Activated naive CD4-positive, alpha-beta T cell treated with anti-CD3 and anti-CD28 coated beads, Interleukin-2, amount 50 U/mL, for 72 hours (primary cell): ENCODE data around the gene APCDD1L. TPM values are rescaled to one million over a fixed set of nuclear protein-coding genes. Genes with fewer than 3 reads are reported as not detected.

Source experiments
- ATAC-seq, 2 donors: fragments of 150-1000 bp; cut with Tn5 transposase; 2 replicates each; pipeline ENCODE4 v1.10.0; 2021; ENCODE audit warnings: mild to moderate bottlenecking in 2 of 2, moderate library complexity in 2 of 2
- DNase-seq, 2 donors: peaks; one replicate each; pipeline ENCODE4 v3.0.0; 2021 to 2022; ENCODE audit warnings: low spot score in 2 of 2
- H3K27ac Mint-ChIP-seq, 2 donors: one replicate each; pipeline ENCODE4 v1.8.0; 2022; ENCODE audit warnings: mild to moderate bottlenecking in 2 of 2, mixed read lengths in 2 of 2
- H3K36me3 Mint-ChIP-seq, 2 donors: one replicate each; pipeline ENCODE4 v1.8.0; 2022; ENCODE audit warnings: mixed read lengths in 2 of 2
- H3K9me3 Mint-ChIP-seq, 2 donors: one replicate each; pipeline ENCODE4 v1.8.0; 2022; ENCODE audit warnings: mixed read lengths in 2 of 2
- total RNA-seq, 2 donors: library from RNA; stranded (reverse); gene quantifications; one replicate each; pipeline ENCODE4 v1.2.3, GENCODE V29; 2022

The APCDD1L gene
- total RNA-seq, 2 donors from 2014 or later, result not detected

GRCh38 chr20:58482416-58482815 lies 32.8 kb downstream of the APCDD1L start:
- ATAC-seq (no peak), DNase-seq (no peak)
- Mint-ChIP-seq H3K27ac (no peak overlapping the region), H3K9me3 (peaks cover 6 to 11% of the 10 kb centered on the region in 2 donors), H3K36me3 (peaks cover 13% of the 10 kb centered on the region in 2 donors)

DNA sequence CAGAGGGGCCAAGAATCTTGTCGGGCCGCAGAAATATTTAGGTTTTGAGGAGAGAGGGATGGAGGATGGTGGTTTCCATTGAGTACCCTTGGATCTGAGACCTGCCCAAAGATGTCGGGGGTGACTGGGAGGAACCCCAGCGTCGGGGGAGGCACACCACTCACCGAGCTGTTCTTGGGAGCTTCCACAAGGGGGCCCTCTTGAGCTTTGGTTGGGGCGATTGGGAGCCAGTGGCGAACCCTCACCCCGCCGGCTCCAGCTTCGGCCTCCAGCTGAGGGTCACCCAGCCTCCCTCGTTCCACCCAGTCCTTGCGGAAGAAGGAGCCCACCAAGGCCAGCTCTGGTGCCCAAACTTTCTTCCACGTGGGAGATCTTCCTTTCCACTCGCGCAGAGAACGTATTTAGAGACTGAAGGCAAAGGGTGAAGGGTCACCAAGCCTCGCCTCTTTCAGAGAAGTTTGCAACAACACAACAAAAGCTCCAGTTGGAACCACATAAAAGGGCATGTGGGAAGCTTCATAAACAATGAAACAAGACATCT lies 33.6 kb downstream of the APCDD1L start:
- H3K36me3 Mint-ChIP-seq, result peaks cover 11 to 13% of the 10 kb centered on the region in 2 donors
- H3K27ac Mint-ChIP-seq, result no peak overlapping the region
- H3K9me3 Mint-ChIP-seq, result peaks cover 6 to 11% of the 10 kb centered on the region in 2 donors
- ATAC-seq, result peak; percentile 78 to 80
- DNase-seq, result peak; percentile 62 to 82

DNA sequence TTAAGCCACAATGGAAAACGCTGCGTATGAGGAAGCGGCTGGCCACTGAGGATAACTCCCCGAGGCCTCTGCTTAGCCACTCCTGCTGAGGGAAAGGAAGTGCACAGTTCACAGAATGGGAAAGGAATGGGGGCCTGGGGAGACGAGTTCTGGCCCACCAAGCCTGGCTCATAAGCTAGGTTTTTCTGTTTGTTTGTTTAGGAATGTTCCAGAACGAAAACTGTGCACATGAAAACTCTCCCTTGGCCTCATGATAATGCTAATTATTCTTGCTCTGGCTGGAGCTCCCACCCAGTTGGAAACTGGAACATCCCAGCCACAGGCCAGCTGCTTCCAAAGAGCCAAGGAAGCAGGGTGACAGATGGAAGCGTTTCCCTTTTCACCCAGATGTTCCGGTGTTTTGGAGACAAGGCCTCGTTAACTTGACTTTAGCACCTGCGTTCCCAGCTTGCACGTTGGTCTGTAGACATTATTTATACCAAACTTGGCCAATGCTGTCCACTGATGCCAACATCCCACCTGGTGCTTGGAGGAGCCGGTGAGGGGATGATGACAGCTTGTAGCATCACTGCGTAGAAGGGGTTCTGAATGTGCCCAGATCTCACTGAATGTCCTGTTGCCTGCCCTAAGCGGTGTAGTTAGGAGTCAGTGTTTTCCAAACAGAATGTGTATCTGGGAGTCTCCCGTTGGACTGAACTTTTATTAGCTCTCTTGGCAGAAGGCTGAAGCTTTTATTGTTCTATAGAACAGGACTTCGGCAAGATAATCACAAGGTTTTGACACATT lies 34.5 kb downstream of the APCDD1L start:
- ATAC-seq (no peak), DNase-seq (no peak)
- H3K27ac Mint-ChIP-seq, result no peak overlapping the region

DNA sequence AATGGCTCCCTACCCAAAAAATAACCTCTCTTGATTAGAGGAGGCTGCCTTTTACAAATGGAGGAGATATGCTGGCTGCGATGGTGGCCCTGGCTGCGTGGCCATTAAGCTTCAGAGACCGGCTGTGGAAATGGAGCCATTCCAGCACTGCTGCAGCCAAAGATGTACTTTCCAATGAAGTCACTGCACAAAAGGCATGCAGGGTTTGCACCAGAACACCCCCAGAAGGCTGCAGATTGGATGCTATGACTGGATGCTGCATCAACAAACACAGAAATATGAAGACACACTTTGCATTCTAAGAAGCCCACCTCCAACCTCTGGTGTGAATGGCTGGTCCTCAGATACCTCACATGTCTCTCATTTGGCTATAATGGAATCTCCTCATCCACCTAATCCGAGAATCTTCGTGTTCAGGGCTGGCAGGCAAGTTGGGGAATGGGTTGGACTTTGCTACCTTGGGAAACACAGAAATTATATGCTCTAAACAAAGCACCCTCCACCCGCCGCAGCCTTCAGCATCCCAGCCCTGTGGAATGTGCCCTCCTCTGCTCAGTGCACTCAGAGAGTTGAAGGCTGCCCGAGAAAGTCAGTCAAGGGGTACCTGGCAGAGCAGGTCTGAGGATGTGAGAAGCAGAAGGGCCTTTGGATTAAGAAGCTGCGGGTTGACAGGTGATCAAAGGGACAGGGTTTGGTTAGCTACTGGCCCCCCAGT lies 35.3 kb downstream of the APCDD1L start:
- DNase-seq (no peak), ATAC-seq (no peak)
- Mint-ChIP-seq H3K27ac (no peak overlapping the region), H3K36me3 (no peaks in the 10 kb centered on the region), H3K9me3 (no peaks in the 10 kb centered on the region)

More for the DNA sequence above, 34.5 kb downstream of the APCDD1L start:
- Mint-ChIP-seq H3K9me3 (peaks cover 0 to 3% of the 10 kb centered on the region in 2 donors), H3K36me3 (peaks cover 3 to 4% of the 10 kb centered on the region in 2 donors)

GRCh38 chr20:58478141-58478805 lies 36.9 kb downstream of the APCDD1L start:
- Mint-ChIP-seq H3K36me3 (no peaks in the 10 kb centered on the region), H3K9me3 (no peaks in the 10 kb centered on the region), H3K27ac (no peak overlapping the region)
- ATAC-seq (no peak), DNase-seq (no peak)

DNA sequence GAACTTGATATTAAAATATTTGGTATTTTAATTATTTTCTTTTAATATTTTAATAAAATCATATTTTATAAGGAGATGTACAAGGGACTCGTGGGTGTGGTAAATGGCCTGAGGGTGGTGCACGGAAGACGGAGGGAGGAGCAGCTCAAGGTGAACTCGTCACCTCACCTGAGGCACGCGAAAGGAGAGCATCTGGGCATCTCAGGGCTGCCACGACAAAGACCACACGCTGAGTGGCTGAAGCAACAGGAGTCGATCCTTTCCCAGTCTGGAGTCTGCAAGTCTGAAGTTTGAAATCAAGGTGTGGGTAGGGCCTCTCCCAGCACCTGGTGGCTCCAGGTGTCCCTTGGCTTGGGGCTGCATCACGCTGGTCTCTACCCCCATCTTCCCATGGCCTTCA lies 39.7 kb downstream of the APCDD1L start:
- no peaks in the 10 kb centered on the region for H3K9me3 Mint-ChIP-seq

DNA sequence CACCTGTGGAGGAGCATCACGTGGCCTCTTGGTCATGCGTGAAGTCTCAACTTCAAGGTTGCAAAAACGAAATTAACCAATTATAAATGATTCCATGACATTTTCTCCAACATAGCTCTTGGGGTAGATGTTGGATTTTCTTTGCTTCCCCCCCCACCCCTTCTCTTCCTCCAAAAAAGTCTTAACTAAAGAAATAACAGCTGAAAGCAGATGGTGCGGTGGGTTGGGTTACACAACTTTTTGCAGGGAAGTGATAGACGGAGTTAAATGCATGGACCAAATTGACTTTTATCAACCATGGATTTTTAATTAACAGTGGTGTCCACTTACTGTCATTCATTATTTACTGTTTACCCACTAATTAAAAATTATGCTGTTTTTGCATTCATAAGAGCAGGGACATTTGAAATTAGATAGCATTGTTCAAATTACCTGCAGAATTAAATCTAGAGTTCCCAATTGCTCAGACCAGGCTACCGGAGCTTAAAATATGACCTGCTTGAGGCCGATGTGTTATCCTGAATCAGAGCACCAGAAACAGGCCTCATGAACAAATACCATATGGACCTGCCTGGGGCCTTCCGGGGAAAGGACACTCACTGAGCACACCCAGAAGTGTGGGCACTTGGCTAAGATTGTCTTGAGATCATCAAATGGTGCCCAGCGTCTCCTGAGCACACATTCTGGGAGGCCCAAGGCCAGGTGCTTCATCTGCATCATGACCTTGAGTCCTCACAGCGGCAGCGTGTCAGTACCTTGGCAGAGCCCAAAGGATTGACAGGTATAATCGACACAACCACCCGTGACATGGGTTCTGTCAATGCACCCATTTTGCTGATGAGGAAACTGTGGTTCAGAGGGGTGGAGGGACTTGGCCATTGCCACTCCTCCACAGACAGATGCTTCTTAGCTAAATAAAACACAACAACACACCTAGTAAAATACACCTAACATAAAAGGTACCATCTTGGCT lies 41.5 kb downstream of the APCDD1L start:
- ATAC-seq (no peak), DNase-seq (no peak)
- H3K27ac Mint-ChIP-seq, result no peak overlapping the region
- H3K9me3 Mint-ChIP-seq, result no peaks in the 10 kb centered on the region
- H3K36me3 Mint-ChIP-seq, result no peaks in the 10 kb centered on the region

More for the DNA sequence above, 39.7 kb downstream of the APCDD1L start:
- Mint-ChIP-seq H3K36me3 (no peaks in the 10 kb centered on the region), H3K27ac (no peak overlapping the region)
- DNase-seq (no peak), ATAC-seq (no peak)

- DNase-seq (no peak), ATAC-seq (no peak)
- Mint-ChIP-seq H3K27ac (peak overlapping the region in 1 of 2 donors; percentile 3), H3K36me3 (no peaks in the 10 kb centered on the region), H3K9me3 (no peaks in the 10 kb centered on the region)
Measured at GRCh38 chr20:58472273-58473018, 42.8 kb downstream of the APCDD1L start.

DNA sequence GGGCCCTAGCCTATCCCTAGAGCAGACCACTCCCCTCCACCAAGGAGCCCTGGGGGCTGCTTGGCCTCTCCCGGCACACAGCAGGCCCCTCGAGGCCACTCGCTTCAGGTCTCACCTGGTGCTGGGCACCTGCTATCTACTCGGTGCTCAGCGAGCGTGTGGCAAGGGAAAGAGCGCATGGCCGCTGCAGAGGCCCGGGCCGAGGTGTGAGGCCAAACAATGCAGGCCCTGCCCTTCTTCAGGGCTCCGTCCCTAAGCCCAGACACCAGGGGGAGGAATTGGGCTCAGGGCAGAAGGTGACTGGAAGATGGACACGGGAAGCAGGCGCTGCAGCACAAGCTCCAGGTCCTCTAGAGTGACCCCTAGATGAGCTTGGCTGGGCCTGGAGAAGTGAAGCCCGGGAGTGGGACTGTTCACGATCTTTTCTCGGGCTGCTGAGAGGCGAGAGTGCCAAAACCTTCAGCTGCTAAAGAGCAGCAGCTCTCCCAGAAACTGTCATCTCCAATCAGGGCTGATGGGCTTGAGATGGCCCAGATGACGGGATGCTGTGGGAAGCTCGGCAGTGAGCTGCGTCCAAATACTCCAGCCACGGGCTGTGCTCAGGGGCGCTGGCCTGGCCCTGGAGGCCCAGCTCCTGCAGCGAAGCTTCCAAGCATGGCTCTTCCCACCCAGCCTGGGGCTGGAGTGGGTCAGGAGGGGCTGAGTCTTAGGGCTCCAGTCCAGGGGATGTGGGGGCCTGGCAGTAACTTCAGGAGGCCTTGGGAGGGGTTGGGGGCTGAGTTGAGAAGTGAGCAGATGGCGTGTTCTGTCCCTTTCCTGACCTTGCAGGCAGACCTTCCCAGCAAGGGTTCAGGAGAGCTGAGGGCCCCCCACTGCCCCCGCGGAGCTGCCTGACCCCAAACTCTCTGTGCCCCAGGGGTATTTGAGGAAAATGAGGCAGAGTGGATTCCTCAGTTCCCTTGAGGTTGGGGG lies 43.7 kb downstream of the APCDD1L start:
- ATAC-seq, result no peak
- no peak for DNase-seq
- no peaks in the 10 kb centered on the region for H3K9me3 Mint-ChIP-seq
- no peaks in the 10 kb centered on the region for H3K36me3 Mint-ChIP-seq
- peak overlapping the region in 1 of 2 donors; percentile 19 for H3K27ac Mint-ChIP-seq

- H3K27ac Mint-ChIP-seq, result no peak overlapping the region
- DNase-seq (no peak), ATAC-seq (no peak)
- H3K9me3 Mint-ChIP-seq, result no peaks in the 10 kb centered on the region
- H3K36me3 Mint-ChIP-seq, result no peaks in the 10 kb centered on the region
Measured at GRCh38 chr20:58470336-58471192, 44.6 kb downstream of the APCDD1L start.

DNA sequence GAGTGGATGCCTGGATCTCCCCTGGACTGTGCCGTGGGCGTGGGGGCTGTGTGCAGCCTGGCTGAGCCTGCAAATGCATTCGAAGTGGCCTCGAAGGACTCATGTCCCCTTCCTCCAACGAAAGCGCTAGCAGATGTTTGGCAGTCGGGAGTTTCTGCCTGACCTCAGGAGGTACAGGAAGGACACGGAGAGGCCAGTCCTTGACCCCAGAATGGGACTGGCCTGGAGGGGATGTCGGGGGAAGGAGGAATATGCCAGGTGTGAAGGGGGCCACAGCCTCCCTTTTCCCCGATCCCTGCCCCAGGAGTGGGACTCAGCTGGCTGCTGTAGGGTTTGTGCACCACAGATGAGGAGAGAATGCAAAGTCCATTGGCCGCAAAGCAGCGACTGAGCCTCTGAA lies 45.6 kb downstream of the APCDD1L start:
- DNase-seq (no peak), ATAC-seq (no peak)
- no peak overlapping the region for H3K27ac Mint-ChIP-seq
- no peaks in the 10 kb centered on the region for H3K36me3 Mint-ChIP-seq
- no peaks in the 10 kb centered on the region for H3K9me3 Mint-ChIP-seq

- H3K36me3 Mint-ChIP-seq, result no peaks in the 10 kb centered on the region
- ATAC-seq (peak in 1 of 2 donors; percentile 14), DNase-seq (no peak)
- H3K9me3 Mint-ChIP-seq, result no peaks in the 10 kb centered on the region
- no peak overlapping the region for H3K27ac Mint-ChIP-seq
Measured at GRCh38 chr20:58467572-58468527, 47.3 kb downstream of the APCDD1L start.
